HEK293T (cell line): ENCODE measurements around the gene CDRT15L2.

Source experiments
- ELF4 ChIP-seq: fragments of 450-650 bp; IDR thresholded peaks from 2 replicates; pipeline ENCODE4 v1.6.1; 2017; ENCODE audit warnings: antibody characterized with exemption
- FOXA1 ChIP-seq: fragments of 450-650 bp; IDR thresholded peaks from 2 replicates; pipeline ENCODE4 v1.6.1; 2016; ENCODE audit warnings: mild to moderate bottlenecking
- FOXM1 ChIP-seq: fragments of 450-650 bp; IDR thresholded peaks from 2 replicates; pipeline ENCODE4 v1.6.1; 2017; ENCODE audit warnings: mild to moderate bottlenecking, borderline replicate concordance

- TF ChIP-seq FOXM1 (no peak), FOXA1 (no peak), ELF4 (no peak)
Observed at GRCh38 chr17:20611309-20611708, 31.8 kb downstream of the CDRT15L2 start.
